CD4-positive, alpha-beta T cell (primary cell): ENCODE results near the gene KHNYN. TPM values are rescaled to one million over a fixed set of nuclear protein-coding genes. Genes with fewer than 3 reads are reported as not detected.

Experiments used
- ATAC-seq: fragments of 200-7000 bp; cut with Tn5 transposase; one replicate; pipeline ENCODE4 v1.10.0; 2022; ENCODE audit warnings: mild to moderate bottlenecking; ENCODE audit not compliant: poor library complexity
- CTCF ChIA-PET: fragments of 350-600 bp; sonication (Branson Sonifier 250); formaldehyde crosslinking; loops from one replicate; lab custom pipeline; 2021; ENCODE audit warnings: antibody characterized with exemption, inconsistent platforms; lab: Charles Lee
- POLR2A ChIA-PET: fragments of 350-600 bp; sonication (Branson Sonifier 250); formaldehyde crosslinking; loops from one replicate; lab custom pipeline; 2021; ENCODE audit warnings: antibody characterized with exemption, inconsistent platforms; lab: Charles Lee
- DNase-seq, 14 experiments: peaks; one replicate each; pipeline ENCODE4 v3.0.0-alpha.2; 2013 to 2020; ENCODE audit warnings: mixed read lengths in 2 of 14
- H3K27ac ChIP-seq, 2 donors: one replicate each; pipeline versions ENCODE4 v1.5.1 to v1.7.0; 2013; ENCODE audit warnings: low read length in 2 of 2, low read depth in 1 of 2, mild to moderate bottlenecking in 1 of 2
- H3K27me3 ChIP-seq, 2 experiments: 1 replicate in 1 of 2; 2 replicates in 1 of 2; pipeline versions ENCODE4 v1.6.1 to v1.7.0; 2013; ENCODE audit warnings: low read length in 2 of 2, control low read depth in 1 of 2, mild to moderate bottlenecking in 1 of 2, moderate library complexity in 1 of 2; ENCODE audit not compliant: insufficient read depth in 2 of 2, control insufficient read depth in 1 of 2
- H3K36me3 ChIP-seq: one replicate; pipeline ENCODE4 v1.6.1; 2013; ENCODE audit warnings: low read length, control low read depth; ENCODE audit not compliant: insufficient read depth
- H3K4me1 ChIP-seq: one replicate; pipeline ENCODE4 v1.6.1; 2013; ENCODE audit warnings: low read length, control low read depth; ENCODE audit not compliant: insufficient read depth
- H3K4me3 ChIP-seq: one replicate; pipeline ENCODE4 v1.5.1; 2013; ENCODE audit warnings: mild to moderate bottlenecking, low read length, moderate library complexity
- H3K9me3 ChIP-seq, 2 experiments: 1 replicate in 1 of 2; 2 replicates in 1 of 2; pipeline versions ENCODE4 v1.6.1 to v1.7.0; 2013; ENCODE audit warnings: low read length in 2 of 2, mild to moderate bottlenecking in 2 of 2, control low read depth in 1 of 2, moderate library complexity in 1 of 2; ENCODE audit not compliant: control insufficient read depth in 1 of 2, insufficient read depth in 1 of 2
- H3K27ac Mint-ChIP-seq: one replicate; pipeline ENCODE4 v1.8.0; 2020; ENCODE audit warnings: mixed read lengths
- H3K27me3 Mint-ChIP-seq: one replicate; pipeline ENCODE4 v1.8.0; 2021; ENCODE audit warnings: mixed read lengths
- H3K36me3 Mint-ChIP-seq: one replicate; pipeline ENCODE4 v1.8.0; 2021; ENCODE audit warnings: low read depth, mixed read lengths
- H3K4me1 Mint-ChIP-seq: one replicate; pipeline ENCODE4 v1.8.0; 2021; ENCODE audit warnings: low read depth, mixed read lengths
- H3K4me3 Mint-ChIP-seq: one replicate; pipeline ENCODE4 v1.8.0; 2020; ENCODE audit warnings: mild to moderate bottlenecking, mixed read lengths
- H3K9me3 Mint-ChIP-seq: one replicate; pipeline ENCODE4 v1.8.0; 2020; ENCODE audit warnings: mixed read lengths
- intact Hi-C, 2 experiments: fragments of 100-400 bp; cut with DNase I in 1 of 2; cut with micrococcal nuclease in 1 of 2; formaldehyde crosslinking; loops; one replicate each; pipeline versions ENCODE4 v1.15.1 to v1.9.0; 2023 to 2025; cut with DNase I, micrococcal nuclease
- total RNA-seq, 174 experiments: library from RNA in 2 of 174; stranded (reverse) in 2 of 174; gene quantifications; one replicate each; pipeline ENCODE4 v1.2.3 and lab custom pipeline; 2021 to 2026
- TF ChIP-seq, protein P1 (sequence below): fragments of 200-600 bp; IDR thresholded peaks from one replicate; pipeline ENCODE4 v1.8.0; 2022; ENCODE audit warnings: antibody characterized with exemption, mild to moderate bottlenecking

Gene KHNYN
- total RNA-seq, 2 experiments from 2014 or later: 170 to 173 TPM

DNA sequence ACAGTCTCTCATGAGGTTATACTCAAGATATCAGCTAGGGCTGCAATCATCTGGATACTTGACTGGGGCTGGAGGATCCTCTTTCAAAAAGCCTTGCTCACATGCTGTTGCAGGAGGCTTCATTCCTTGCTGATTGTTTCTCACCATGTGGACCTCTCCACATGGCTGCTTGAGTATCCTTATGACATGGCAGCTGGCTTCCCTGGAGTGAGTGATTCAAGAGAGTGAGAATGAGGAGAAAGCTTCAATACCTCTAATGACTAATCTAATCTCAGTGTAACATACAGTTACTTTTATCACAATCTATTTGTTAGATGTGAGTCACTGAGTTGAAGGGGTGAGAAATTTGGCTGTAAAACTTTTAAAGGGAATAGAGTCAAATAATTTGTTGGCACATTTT, 27.2 kb downstream of the KHNYN start:
- no peaks in the 10 kb centered on the region for H3K27me3 Mint-ChIP-seq
- no peaks in the 10 kb centered on the region for H3K36me3 ChIP-seq
- no peaks in the 10 kb centered on the region for H3K4me1 ChIP-seq
- ChIA-PET CTCF (no interaction called here), POLR2A (no interaction called here)
- TF ChIP-seq, protein P1, sequence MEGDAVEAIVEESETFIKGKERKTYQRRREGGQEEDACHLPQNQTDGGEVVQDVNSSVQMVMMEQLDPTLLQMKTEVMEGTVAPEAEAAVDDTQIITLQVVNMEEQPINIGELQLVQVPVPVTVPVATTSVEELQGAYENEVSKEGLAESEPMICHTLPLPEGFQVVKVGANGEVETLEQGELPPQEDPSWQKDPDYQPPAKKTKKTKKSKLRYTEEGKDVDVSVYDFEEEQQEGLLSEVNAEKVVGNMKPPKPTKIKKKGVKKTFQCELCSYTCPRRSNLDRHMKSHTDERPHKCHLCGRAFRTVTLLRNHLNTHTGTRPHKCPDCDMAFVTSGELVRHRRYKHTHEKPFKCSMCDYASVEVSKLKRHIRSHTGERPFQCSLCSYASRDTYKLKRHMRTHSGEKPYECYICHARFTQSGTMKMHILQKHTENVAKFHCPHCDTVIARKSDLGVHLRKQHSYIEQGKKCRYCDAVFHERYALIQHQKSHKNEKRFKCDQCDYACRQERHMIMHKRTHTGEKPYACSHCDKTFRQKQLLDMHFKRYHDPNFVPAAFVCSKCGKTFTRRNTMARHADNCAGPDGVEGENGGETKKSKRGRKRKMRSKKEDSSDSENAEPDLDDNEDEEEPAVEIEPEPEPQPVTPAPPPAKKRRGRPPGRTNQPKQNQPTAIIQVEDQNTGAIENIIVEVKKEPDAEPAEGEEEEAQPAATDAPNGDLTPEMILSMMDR: no peak
- H3K27me3 ChIP-seq: no peaks in the 10 kb centered on the region
- peaks cover 10% of the 10 kb centered on the region for H3K36me3 Mint-ChIP-seq
- no peaks in the 10 kb centered on the region for H3K9me3 Mint-ChIP-seq
- DNase-seq: no peak
- H3K27ac Mint-ChIP-seq: no peak overlapping the region
- no peak overlapping the region for H3K4me3 Mint-ChIP-seq
- H3K4me1 Mint-ChIP-seq: no peaks in the 10 kb centered on the region
- peaks cover 0 to 3% of the 10 kb centered on the region in 2 experiments for H3K9me3 ChIP-seq
- intact Hi-C loops: no loop called here
- ATAC-seq: no peak
- no peak overlapping the region for H3K27ac ChIP-seq
- no peak overlapping the region for H3K4me3 ChIP-seq

DNA sequence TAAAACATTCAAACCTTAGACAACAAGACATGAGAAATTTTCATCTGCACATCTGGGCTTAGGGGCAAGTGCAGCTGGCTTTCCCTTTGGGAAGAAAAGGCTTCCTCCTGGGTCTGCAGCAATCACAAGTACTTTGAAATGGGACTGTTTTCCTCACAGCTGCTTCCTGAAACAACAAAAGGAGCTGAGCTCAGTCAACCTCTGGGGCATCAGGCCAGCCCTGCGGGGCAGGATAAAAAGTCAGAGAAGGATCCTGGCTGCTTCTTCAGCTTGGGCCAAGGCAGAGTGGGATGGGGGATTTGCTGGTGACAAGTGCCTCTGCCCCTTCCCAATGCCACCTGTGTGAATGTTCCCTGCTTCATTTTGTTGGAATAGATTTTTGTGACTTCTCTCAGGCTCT, 29.0 kb downstream of the KHNYN start:
- Histone ChIP-seq H3K9me3 (no peaks in the 10 kb centered on the region), H3K4me1 (no peaks in the 10 kb centered on the region), H3K27ac (no peak overlapping the region), H3K36me3 (no peaks in the 10 kb centered on the region), H3K4me3 (no peak overlapping the region), H3K27me3 (no peaks in the 10 kb centered on the region)
- POLR2A ChIA-PET: no interaction called here
- TF ChIP-seq, protein P1: no peak
- no peaks in the 10 kb centered on the region for H3K27me3 Mint-ChIP-seq
- peaks cover 5% of the 10 kb centered on the region for H3K36me3 Mint-ChIP-seq
- H3K27ac Mint-ChIP-seq: no peak overlapping the region
- CTCF ChIA-PET: no interaction called here
- no peaks in the 10 kb centered on the region for H3K9me3 Mint-ChIP-seq
- H3K4me1 Mint-ChIP-seq: peaks cover 8% of the 10 kb centered on the region
- no peak overlapping the region for H3K4me3 Mint-ChIP-seq
- DNase-seq (no peak), ATAC-seq (no peak)
- intact Hi-C loops: no loop called here

DNA sequence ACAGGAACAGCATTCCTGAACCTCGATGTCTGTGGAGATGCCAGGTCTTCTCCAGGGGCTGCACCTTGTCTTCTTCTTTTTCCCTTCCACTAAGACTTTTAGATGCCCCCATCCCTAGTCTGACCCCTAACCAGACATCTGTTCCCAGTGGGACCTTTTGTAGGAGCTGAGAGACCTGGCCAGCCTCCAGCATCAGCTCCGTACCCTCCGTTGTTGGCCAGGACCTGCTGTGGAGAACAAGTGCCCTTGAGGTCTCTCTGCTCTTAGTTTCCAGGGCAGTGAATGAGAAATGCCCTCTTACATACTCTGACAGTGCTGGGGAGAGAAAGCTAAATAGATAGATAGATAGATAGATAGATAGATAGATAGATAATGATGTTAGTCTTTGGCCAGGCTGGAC, 29.6 kb downstream of the KHNYN start:
- CTCF ChIA-PET: no interaction called here
- Histone ChIP-seq H3K36me3 (no peaks in the 10 kb centered on the region), H3K27ac (no peak overlapping the region), H3K4me1 (no peaks in the 10 kb centered on the region), H3K9me3 (no peaks in the 10 kb centered on the region), H3K4me3 (no peak overlapping the region), H3K27me3 (no peaks in the 10 kb centered on the region)
- H3K4me3 Mint-ChIP-seq: no peak overlapping the region
- DNase-seq: no peak
- TF ChIP-seq, protein P1: no peak
- H3K36me3 Mint-ChIP-seq: peaks cover 5% of the 10 kb centered on the region
- H3K27ac Mint-ChIP-seq: no peak overlapping the region
- no peaks in the 10 kb centered on the region for H3K27me3 Mint-ChIP-seq
- H3K9me3 Mint-ChIP-seq: no peaks in the 10 kb centered on the region
- no peak for ATAC-seq
- POLR2A ChIA-PET: no interaction called here
- intact Hi-C loops: no loop called here
- peaks cover 14% of the 10 kb centered on the region for H3K4me1 Mint-ChIP-seq
